HTERT RPE-1 (cell line): ENCODE measurements around the gene PAEP.

Experiments used
- in situ Hi-C: fragments of 300-500 bp; cut with MboI; formaldehyde crosslinking; loops from 4 replicates; pipeline ENCODE4 v1.14.3; 2020; ENCODE audit warnings: low sequenced_read_pairs

The PAEP gene

DNA sequence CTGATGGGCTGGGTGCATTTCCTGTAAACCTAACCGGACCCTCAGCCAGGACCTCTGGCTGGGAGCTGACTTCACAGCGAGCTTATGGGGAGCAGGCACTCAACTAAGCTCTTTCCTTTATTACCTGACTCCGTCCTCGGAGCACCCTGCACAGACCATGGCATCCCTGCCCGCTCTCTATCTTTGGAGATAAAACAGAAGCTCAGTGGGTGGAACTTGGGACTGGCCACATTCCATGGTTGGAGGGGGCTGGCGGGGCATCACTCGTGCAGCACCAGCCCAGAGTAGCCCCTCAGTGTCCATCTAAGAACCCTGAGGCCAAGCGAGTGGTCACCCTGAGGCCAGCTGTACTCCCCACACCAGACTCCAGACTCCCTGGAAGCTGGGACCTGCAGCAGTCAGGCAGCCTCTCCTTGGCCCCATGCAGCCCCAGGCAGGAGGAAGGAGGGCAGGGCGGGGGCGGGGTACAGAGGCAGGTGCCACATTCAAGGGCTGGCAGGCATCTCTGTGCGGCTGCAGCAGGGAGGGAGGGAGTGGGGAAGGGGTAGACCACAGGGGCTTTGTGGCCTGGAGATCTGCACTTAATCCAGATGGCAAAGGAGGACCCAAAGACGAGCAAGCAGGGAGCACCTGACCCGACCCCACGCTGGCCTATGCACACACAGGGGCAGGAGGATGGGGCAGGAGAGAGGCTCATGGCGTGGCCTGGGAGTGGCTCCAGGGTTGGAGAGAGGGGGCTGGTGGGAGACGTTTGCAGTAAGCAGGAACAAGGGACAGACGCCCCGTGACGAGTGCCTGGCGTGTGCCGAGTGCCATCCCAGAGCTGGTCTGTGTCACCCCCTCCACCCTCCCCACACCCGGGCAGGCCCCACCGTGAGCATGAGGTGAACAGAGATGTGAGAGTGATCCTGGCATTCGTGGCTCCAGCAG lies 51.7 kb downstream of the PAEP start:
- in situ Hi-C loops: no loop called here

DNA sequence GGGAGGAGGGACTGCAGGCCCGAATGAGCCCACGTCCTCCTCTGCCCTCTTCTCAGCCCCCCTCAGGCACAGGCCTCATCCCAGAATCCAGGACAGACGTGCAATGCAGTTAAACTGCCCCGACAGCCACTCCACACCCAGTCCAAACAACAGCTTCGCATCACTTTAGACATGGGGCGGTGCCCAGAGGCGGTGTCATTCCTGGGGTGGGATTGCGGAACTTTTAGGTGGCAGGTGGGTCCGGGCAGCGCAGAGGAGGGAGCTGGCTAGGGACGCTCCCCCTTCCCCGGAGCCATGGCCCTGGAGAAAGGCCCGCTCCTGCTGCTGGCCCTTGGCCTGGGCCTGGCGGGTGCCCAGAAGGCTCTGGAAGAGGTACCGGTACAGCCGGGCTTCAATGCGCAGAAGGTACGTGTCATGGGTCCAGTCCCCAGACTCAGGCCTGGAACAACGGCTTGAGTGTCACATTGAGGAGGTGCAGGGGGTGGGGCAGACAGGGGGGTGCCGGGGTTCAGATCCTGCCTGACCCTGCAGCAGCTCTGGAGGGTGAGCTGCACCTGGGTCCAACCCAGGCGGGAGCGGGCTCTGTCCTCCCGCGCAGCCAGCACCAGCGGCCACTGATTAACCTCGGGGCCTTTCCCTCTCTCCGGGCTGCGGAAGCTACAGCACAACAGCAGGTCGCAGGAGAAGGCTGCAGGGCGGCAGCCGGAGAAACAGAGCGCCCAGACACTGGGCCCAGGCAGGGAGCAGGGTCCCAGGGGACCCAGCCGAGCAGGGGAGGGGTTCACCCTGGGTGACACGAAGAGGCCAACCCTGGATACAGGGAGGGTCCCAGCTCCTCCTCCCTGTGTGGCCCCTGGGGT lies 52.6 kb downstream of the PAEP start:
- in situ Hi-C loops: no loop called here

DNA sequence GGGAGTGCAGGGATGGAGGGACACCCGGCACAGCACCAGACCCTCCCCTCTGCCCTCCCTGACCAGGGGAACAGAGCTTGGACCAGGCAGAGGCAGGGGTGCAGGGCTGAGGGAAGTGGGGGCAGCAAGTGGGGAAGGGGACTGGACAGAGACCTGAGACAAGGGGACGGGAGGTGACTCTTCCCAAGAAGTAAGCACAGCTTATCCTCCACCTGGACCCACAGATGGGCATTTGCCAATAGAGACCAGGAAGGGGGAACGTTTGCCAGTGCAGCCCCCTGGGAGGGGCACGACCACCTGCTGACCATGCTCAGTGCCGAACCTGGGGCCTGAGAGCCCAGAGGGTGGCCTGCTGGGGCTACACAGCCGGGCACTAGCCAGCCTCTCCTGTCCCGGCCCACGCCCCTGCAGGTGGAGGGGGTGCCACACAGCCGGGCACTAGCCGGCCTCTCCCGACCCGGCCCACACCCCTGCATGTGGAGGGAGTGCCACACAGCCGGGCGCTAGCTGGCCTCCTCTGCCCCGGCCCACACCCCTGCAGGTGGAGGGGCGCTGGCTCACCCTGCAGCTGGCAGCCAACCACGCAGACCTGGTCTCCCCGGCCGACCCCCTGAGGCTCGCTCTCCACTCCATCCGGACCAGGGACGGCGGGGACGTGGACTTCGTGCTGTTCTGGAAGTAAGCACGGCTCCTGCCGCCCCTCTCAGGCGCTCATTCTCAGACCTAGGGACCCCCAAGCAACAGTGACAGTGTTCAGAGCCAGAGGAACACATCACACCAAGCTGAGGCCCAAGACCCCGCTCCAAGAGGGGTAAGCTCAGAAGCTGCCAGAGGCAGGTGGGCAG lies 53.5 kb downstream of the PAEP start:
- in situ Hi-C loops: no loop called here

GRCh38 chr9:135615666-135616618 lies 54.4 kb downstream of the PAEP start:
- in situ Hi-C loops: no loop called here
